ENCODE measurements around the gene UBA6.

UBA6 gene

GRCh38 chr4:67699603-67700002 lies 1.4 kb downstream of the UBA6 start:
- H3K4me3 ChIP-seq (ENCODE audit: low read length): peak overlapping the region; percentile 97
- no peaks in the 10 kb centered on the region for H3K9me3 ChIP-seq (ENCODE audit: control insufficient read depth, insufficient read depth, low read length)
- no peaks in the 10 kb centered on the region for H3K9me2 ChIP-seq (replicated peaks; ENCODE audit: control insufficient read depth, low read length)
- H3K4me1 ChIP-seq (ENCODE audit: control insufficient read depth, low read length): peaks cover 30% of the 10 kb centered on the region
- peaks cover 6% of the 10 kb centered on the region for H3F3A ChIP-seq (ENCODE audit: control insufficient read depth, insufficient read depth)
- H3K79me2 ChIP-seq (ENCODE audit: control insufficient read depth, low read length): peaks cover 74% of the 10 kb centered on the region
- H3K36me3 ChIP-seq (ENCODE audit: control insufficient read depth, low read length): peaks cover 20% of the 10 kb centered on the region
- TF ChIP-seq CTCF (IDR thresholded peaks at IDR 0.05; ENCODE audit: low read depth, low read length, poor library complexity, severe bottlenecking): no peak
- TF ChIP-seq EZH2phosphoT487 (IDR thresholded peaks at IDR 0.05; ENCODE audit: borderline replicate concordance, low read length): no peak
- peak overlapping the region; percentile 93 for H3K4me2 ChIP-seq (ENCODE audit: low read length)
- no peaks in the 10 kb centered on the region; the same call in 1 of the 2 replicates for H4K20me1 ChIP-seq (ENCODE audit: control insufficient read depth, insufficient read depth, low read depth, low read length)
- H3K27me3 ChIP-seq (ENCODE audit: control insufficient read depth, low read length): no peaks in the 10 kb centered on the region
- H3K27ac ChIP-seq (ENCODE audit: low read depth, low read length): no peak overlapping the region

GRCh38 chr4:67697860-67698687 lies 2.9 kb downstream of the UBA6 start:
- Histone ChIP-seq H3K9me2 (replicated peaks; ENCODE audit: control insufficient read depth, low read length) (no peaks in the 10 kb centered on the region), H3K4me3 (ENCODE audit: low read length) (no peak overlapping the region), H3K4me2 (ENCODE audit: low read length) (peak overlapping the region; percentile 6; the same call in 1 of the 2 replicates), H3K27me3 (ENCODE audit: control insufficient read depth, low read length) (no peaks in the 10 kb centered on the region), H3K79me2 (ENCODE audit: control insufficient read depth, low read length) (peaks cover 63% of the 10 kb centered on the region), H3K27ac (ENCODE audit: low read depth, low read length) (no peak overlapping the region), H3K4me1 (ENCODE audit: control insufficient read depth, low read length) (peaks cover 26% of the 10 kb centered on the region), H3K36me3 (ENCODE audit: control insufficient read depth, low read length) (peaks cover 25% of the 10 kb centered on the region), H4K20me1 (ENCODE audit: control insufficient read depth, insufficient read depth, low read depth, low read length) (no peaks in the 10 kb centered on the region; the same call in 1 of the 2 replicates), H3K9me3 (ENCODE audit: control insufficient read depth, insufficient read depth, low read length) (no peaks in the 10 kb centered on the region), H3F3A (ENCODE audit: control insufficient read depth, insufficient read depth) (peaks cover 6% of the 10 kb centered on the region)
- TF ChIP-seq CTCF (IDR thresholded peaks at IDR 0.05; ENCODE audit: low read depth, low read length, poor library complexity, severe bottlenecking): no peak
- no peak for TF ChIP-seq EZH2phosphoT487 (IDR thresholded peaks at IDR 0.05; ENCODE audit: borderline replicate concordance, low read length)

GRCh38 chr4:67696061-67696460 lies 4.9 kb downstream of the UBA6 start:
- Histone ChIP-seq H3K9me3 (ENCODE audit: control insufficient read depth, insufficient read depth, low read length) (no peaks in the 10 kb centered on the region), H3K79me2 (ENCODE audit: control insufficient read depth, low read length) (peaks cover 55% of the 10 kb centered on the region), H3K4me3 (ENCODE audit: low read length) (no peak overlapping the region), H3K4me2 (ENCODE audit: low read length) (no peak overlapping the region), H3K36me3 (ENCODE audit: control insufficient read depth, low read length) (peaks cover 43% of the 10 kb centered on the region), H3K9me2 (replicated peaks; ENCODE audit: control insufficient read depth, low read length) (no peaks in the 10 kb centered on the region), H3K4me1 (ENCODE audit: control insufficient read depth, low read length) (peaks cover 13% of the 10 kb centered on the region), H3K27ac (ENCODE audit: low read depth, low read length) (no peak overlapping the region), H4K20me1 (ENCODE audit: control insufficient read depth, insufficient read depth, low read depth, low read length) (no peaks in the 10 kb centered on the region; the same call in 1 of the 2 replicates), H3F3A (ENCODE audit: control insufficient read depth, insufficient read depth) (no peaks in the 10 kb centered on the region; the same call in 1 of the 2 replicates), H3K27me3 (ENCODE audit: control insufficient read depth, low read length) (no peaks in the 10 kb centered on the region)
- TF ChIP-seq EZH2phosphoT487 (IDR thresholded peaks at IDR 0.05; ENCODE audit: borderline replicate concordance, low read length) (no peak), CTCF (IDR thresholded peaks at IDR 0.05; ENCODE audit: low read depth, low read length, poor library complexity, severe bottlenecking) (no peak)

All from DOHH2 (cell line).